Neural cell (in vitro differentiated cells): Measurements from ENCODE around the gene FAM168A. TPM values are rescaled to one million over a fixed set of nuclear protein-coding genes. Genes with fewer than 3 reads are reported as not detected.

ENCODE experiments used
- H2AFZ ChIP-seq: fragments of 200-600, 300-800 bp; sonication (generic), shearing (Covaris generic); 2 replicates; pipeline ENCODE4 v1.6.0; 2014; ENCODE audit warnings: low read depth, mild to moderate bottlenecking, antibody characterized with exemption, low read length, moderate library complexity
- H3F3A ChIP-seq: fragments of 200-600 bp; shearing (Covaris generic); 2 replicates; pipeline ENCODE4 v1.6.1; 2016; ENCODE audit warnings: mild to moderate bottlenecking, moderate library complexity, mixed read lengths, antibody characterized with exemption, low read length; ENCODE audit not compliant: insufficient read depth, poor library complexity, severe bottlenecking
- H3K27ac ChIP-seq: fragments of 200-600, 300-800 bp; sonication (generic), shearing (Covaris generic); 2 replicates; pipeline ENCODE4 v1.5.1; 2014; ENCODE audit warnings: mild to moderate bottlenecking, low read length, moderate library complexity
- H3K27me3 ChIP-seq: fragments of 300-800, 200-600 bp; sonication (generic), shearing (Covaris generic); 2 replicates; pipeline ENCODE4 v1.6.0; 2014; ENCODE audit warnings: mild to moderate bottlenecking, low read depth, low read length, moderate library complexity; ENCODE audit not compliant: insufficient read depth
- H3K36me3 ChIP-seq: fragments of 300-800, 200-600 bp; sonication (generic), shearing (Covaris generic); 2 replicates; pipeline ENCODE4 v1.5.1; 2014; ENCODE audit warnings: mild to moderate bottlenecking, antibody characterized with exemption, low read length, moderate library complexity; ENCODE audit not compliant: insufficient read depth
- H3K4me2 ChIP-seq: fragments of 300-800, 200-600 bp; sonication (generic), shearing (Covaris generic); 2 replicates; pipeline ENCODE4 v1.6.0; 2014; ENCODE audit warnings: mild to moderate bottlenecking, low read length
- H3K4me3 ChIP-seq: fragments of 300-800, 200-600 bp; sonication (generic), shearing (Covaris generic); 2 replicates; pipeline ENCODE4 v1.5.1; 2014; ENCODE audit warnings: mild to moderate bottlenecking, low read length, moderate library complexity
- H3K79me2 ChIP-seq: fragments of 200-600 bp; shearing (Covaris generic); replicated peaks from 2 replicates; pipeline ENCODE4 v1.6.0; 2014; ENCODE audit warnings: mild to moderate bottlenecking, low read length, moderate library complexity; ENCODE audit not compliant: insufficient read depth
- H3K9ac ChIP-seq: fragments of 300-800, 200-600 bp; sonication (generic), shearing (Covaris generic); 2 replicates; pipeline ENCODE4 v1.6.1; 2016; ENCODE audit warnings: mild to moderate bottlenecking, low read length, mixed read lengths
- H3K9me2 ChIP-seq: fragments of 200-600 bp; shearing (Covaris generic); 2 replicates; pipeline ENCODE4 v1.6.1; 2016; ENCODE audit warnings: mild to moderate bottlenecking, low read length, mixed read lengths; ENCODE audit not compliant: insufficient read depth
- H3K9me3 ChIP-seq: fragments of 200-600, 300-800 bp; sonication (generic), shearing (Covaris generic); 2 replicates; pipeline ENCODE4 v1.6.1; 2016; ENCODE audit warnings: mild to moderate bottlenecking, mixed run types, low read length, moderate library complexity, mixed read lengths
- H4K20me1 ChIP-seq: fragments of 200-600 bp; shearing (Covaris generic); 2 replicates; pipeline ENCODE4 v1.6.1; 2016; ENCODE audit warnings: mild to moderate bottlenecking, mixed run types; ENCODE audit not compliant: insufficient read depth
- CTCF ChIP-seq: fragments of 450-650 bp; IDR thresholded peaks from 2 replicates; pipeline ENCODE4 v1.5.1; 2014; ENCODE audit warnings: antibody characterized with exemption, mild to moderate bottlenecking, moderate library complexity; ENCODE audit not compliant: poor library complexity, severe bottlenecking
- EP300 ChIP-seq: fragments of 450-650 bp; conservative IDR thresholded peaks from 2 replicates; pipeline ENCODE4 v1.6.1; 2014; ENCODE audit warnings: antibody characterized with exemption, mild to moderate bottlenecking, moderate library complexity; ENCODE audit not compliant: poor library complexity, severe bottlenecking
- EZH2 ChIP-seq: fragments of 200-600, 300-800 bp; shearing (Covaris generic), sonication (generic); IDR thresholded peaks from 2 replicates; pipeline ENCODE4 v1.6.1; 2014; ENCODE audit warnings: antibody characterized with exemption, low read length, borderline replicate concordance, mild to moderate bottlenecking; ENCODE audit not compliant: insufficient read depth, poor library complexity, severe bottlenecking
- MXI1 ChIP-seq: fragments of 450-650 bp; conservative IDR thresholded peaks from 2 replicates; pipeline ENCODE4 v1.6.1; 2014; ENCODE audit warnings: antibody characterized with exemption, mild to moderate bottlenecking; ENCODE audit not compliant: poor library complexity, severe bottlenecking
- POLR2AphosphoS5 ChIP-seq: IDR thresholded peaks from 2 replicates; pipeline ENCODE4 v1.6.1; 2012
- RAD21 ChIP-seq: fragments of 450-650 bp; conservative IDR thresholded peaks from 2 replicates; pipeline ENCODE4 v1.6.1; 2014; ENCODE audit warnings: antibody characterized with exemption, mild to moderate bottlenecking, moderate library complexity
- REST ChIP-seq: IDR thresholded peaks from 2 replicates; pipeline ENCODE4 v1.6.1; 2012; ENCODE audit warnings: borderline replicate concordance
- SMC3 ChIP-seq: fragments of 450-650 bp; conservative IDR thresholded peaks from 2 replicates; pipeline ENCODE4 v1.6.1; 2014; ENCODE audit warnings: antibody characterized with exemption, mild to moderate bottlenecking, moderate library complexity; ENCODE audit not compliant: poor library complexity
- TAF1 ChIP-seq: IDR thresholded peaks from 2 replicates; pipeline ENCODE4 v1.6.1; 2012; ENCODE audit warnings: low read depth
- polyA plus RNA-seq: library from polyadenylated mRNA; depleted of rRNA; stranded (reverse); fragments of >200 nt; gene quantifications from 2 replicates; pipeline ENCODE4 v1.2.3, GENCODE V29; 2014

Gene FAM168A
- polyA plus RNA-seq, 1 donor from 2014 or later = 67.3 TPM

GRCh38 chr11:73393011-73393380 lies 204.9 kb downstream of the FAM168A start:
- H3K9me2 ChIP-seq = no peaks in the 10 kb centered on the region
- H3K27me3 ChIP-seq = no peaks in the 10 kb centered on the region
- no peak overlapping the region for H3K4me3 ChIP-seq
- no peaks in the 10 kb centered on the region for H3K79me2 ChIP-seq
- H3K9ac ChIP-seq = no peak overlapping the region
- H3F3A ChIP-seq = no peaks in the 10 kb centered on the region
- H4K20me1 ChIP-seq = no peaks in the 10 kb centered on the region
- no peak overlapping the region for H3K27ac ChIP-seq
- H3K4me2 ChIP-seq = no peak overlapping the region
- H3K9me3 ChIP-seq = no peaks in the 10 kb centered on the region
- no peaks in the 10 kb centered on the region for H3K36me3 ChIP-seq
- no peak overlapping the region for H2AFZ ChIP-seq
- TF ChIP-seq REST (no peak), CTCF (no peak), SMC3 (no peak), TAF1 (no peak), RAD21 (no peak), POLR2AphosphoS5 (no peak), EZH2 (no peak), EP300 (no peak), MXI1 (no peak)

- no peak overlapping the region for H2AFZ ChIP-seq
- no peaks in the 10 kb centered on the region for H3K9me3 ChIP-seq
- H3K36me3 ChIP-seq = no peaks in the 10 kb centered on the region
- H3K4me2 ChIP-seq = no peak overlapping the region
- no peaks in the 10 kb centered on the region for H4K20me1 ChIP-seq
- H3K4me3 ChIP-seq = no peak overlapping the region
- no peaks in the 10 kb centered on the region for H3K79me2 ChIP-seq
- no peak overlapping the region for H3K9ac ChIP-seq
- TF ChIP-seq RAD21 (no peak), TAF1 (no peak), MXI1 (no peak), EZH2 (no peak), POLR2AphosphoS5 (no peak), EP300 (no peak), REST (no peak)
- H3K9me2 ChIP-seq = no peaks in the 10 kb centered on the region
- no peaks in the 10 kb centered on the region for H3F3A ChIP-seq
- no peak overlapping the region for H3K27ac ChIP-seq
- no peaks in the 10 kb centered on the region for H3K27me3 ChIP-seq
These were observed 205.6 kb downstream of the FAM168A start for GRCh38 chr11:73392108-73393010.
